Upper lobe of left lung (tissue), 6 donors: Measurements from ENCODE around the gene STK38. TPM values are rescaled to one million over a fixed set of nuclear protein-coding genes. Genes with fewer than 3 reads are reported as not detected.

Experiments used
- ATAC-seq, 2 donors: fragments of 200-7000 bp; cut with Tn5 transposase; one replicate each; pipeline ENCODE4 v1.9.1; 2022; ENCODE audit warnings: mild to moderate bottlenecking in 2 of 2, moderate library complexity in 2 of 2; ENCODE audit not compliant: low FRiP score in 2 of 2
- DNase-seq, 2 donors: peaks; one replicate each; pipeline ENCODE4 v3.0.0-alpha.2; 2019 to 2020
- H3K27ac ChIP-seq, 4 donors: fragments of 200-600 bp; sonication (generic); one replicate each; pipeline ENCODE4 v1.5.1; 2016 to 2019
- H3K27me3 ChIP-seq, 4 donors: fragments of 200-600 bp; sonication (generic); one replicate each; pipeline ENCODE4 v1.5.1; 2017 to 2019
- H3K36me3 ChIP-seq, 4 donors: fragments of 200-600 bp; sonication (generic); one replicate each; pipeline ENCODE4 v1.5.1; 2016 to 2019
- H3K4me1 ChIP-seq, 4 donors: fragments of 200-600 bp; sonication (generic); one replicate each; pipeline ENCODE4 v1.5.1; 2018 to 2019
- H3K4me3 ChIP-seq, 4 donors: fragments of 200-600 bp; sonication (generic); one replicate each; pipeline ENCODE4 v1.5.1; 2017 to 2019; ENCODE audit warnings: mild to moderate bottlenecking in 2 of 4, moderate library complexity in 1 of 4
- H3K9me3 ChIP-seq, 4 donors: fragments of 200-600 bp; sonication (generic); one replicate each; pipeline ENCODE4 v1.5.1; 2018 to 2019
- CTCF ChIP-seq, 6 experiments: fragments of 450-650 bp in 4 of 6; fragments of 200-600 bp in 2 of 6; sonication (generic) in 2 of 6; IDR thresholded peaks; one replicate each; pipeline ENCODE4 v1.5.1; 2016 to 2019; ENCODE audit warnings: antibody characterized with exemption in 6 of 6
- EP300 ChIP-seq, 4 donors: sonication (generic); formaldehyde crosslinking; IDR thresholded peaks; one replicate each; pipeline ENCODE4 v1.5.1; 2017; ENCODE audit warnings: antibody characterized with exemption in 4 of 4, control low read depth in 2 of 4
- POLR2A ChIP-seq, 4 donors: fragments of 450-650 bp; IDR thresholded peaks; one replicate each; pipeline ENCODE4 v1.5.1; 2016 to 2017; ENCODE audit warnings: antibody characterized with exemption in 4 of 4, mild to moderate bottlenecking in 2 of 4
- POLR2AphosphoS5 ChIP-seq, 2 donors: sonication (generic); formaldehyde crosslinking; IDR thresholded peaks; one replicate each; pipeline ENCODE4 v1.5.1; 2017; ENCODE audit warnings: antibody characterized with exemption in 2 of 2
- WGBS, 2 donors: methylation state at CpG; one replicate each; pipeline ENCODE4 v1.1.5; 2017 to 2018; 5-methylcytosine and 5-hydroxymethylcytosine counted together
- total RNA-seq, 6 donors: library from RNA; depleted of rRNA in 4 of 6; stranded (reverse); fragments of >200 nt in 4 of 6; gene quantifications; one replicate each; pipeline versions ENCODE4 v1.1.0 to v1.2.1, GENCODE V29; 2016 to 2021
- donor health status: DM: no; HTN: no; CAD: no; lungs with moderate emphysema.
- donor health status: DM: no; HTN: yes; CAD: no; lungs with severe emphysema.

The STK38 gene
- total RNA-seq, 6 donors from 2014 or later = 15.1 to 47.1 (median 30.4) TPM

- H3K4me3 ChIP-seq = no peak overlapping the region
- peaks cover 3 to 19% (median 11%) of the 10 kb centered on the region in 4 donors for H3K4me1 ChIP-seq
- DNase-seq (no peak), ATAC-seq (no peak)
- no peak for TF ChIP-seq CTCF (IDR thresholded peaks at IDR 0.05)
- TF ChIP-seq POLR2AphosphoS5 (IDR thresholded peaks at IDR 0.05) = no peak
- TF ChIP-seq EP300 (IDR thresholded peaks at IDR 0.05) = no peak
- TF ChIP-seq POLR2A (IDR thresholded peaks at IDR 0.05) = no peak
- H3K27me3 ChIP-seq = no peaks in the 10 kb centered on the region
- H3K36me3 ChIP-seq = no peaks in the 10 kb centered on the region
- H3K9me3 ChIP-seq = no peaks in the 10 kb centered on the region
- WGBS, 2 donors = 70 to 77% methylated on average over 1 of the region's 1 CpG
- H3K27ac ChIP-seq = no peak overlapping the region
Observed at GRCh38 chr6:36463676-36464075, 83.6 kb downstream of the STK38 start.

- WGBS, 2 donors = 49 to 52% methylated on average over 3 of the region's 3 CpGs
- Histone ChIP-seq H3K36me3 (no peaks in the 10 kb centered on the region), H3K9me3 (no peaks in the 10 kb centered on the region), H3K27me3 (no peaks in the 10 kb centered on the region), H3K4me3 (no peak overlapping the region), H3K4me1 (peaks cover 3 to 19% (median 11%) of the 10 kb centered on the region in 4 donors), H3K27ac (no peak overlapping the region)
- ATAC-seq = no peak
- no peak for TF ChIP-seq CTCF (IDR thresholded peaks at IDR 0.05)
- no peak for TF ChIP-seq EP300 (IDR thresholded peaks at IDR 0.05)
- TF ChIP-seq POLR2AphosphoS5 (IDR thresholded peaks at IDR 0.05) = no peak
- TF ChIP-seq POLR2A (IDR thresholded peaks at IDR 0.05) = no peak
- no peak for DNase-seq
Observed at GRCh38 chr6:36461646-36462045, 85.6 kb downstream of the STK38 start.

GRCh38 chr6:36460916-36461315, 86.4 kb downstream of the STK38 start:
- DNase-seq = no peak
- Histone ChIP-seq H3K9me3 (no peaks in the 10 kb centered on the region), H3K27ac (no peak overlapping the region), H3K4me1 (peaks cover 3 to 19% (median 11%) of the 10 kb centered on the region in 4 donors), H3K4me3 (no peak overlapping the region), H3K27me3 (no peaks in the 10 kb centered on the region), H3K36me3 (no peaks in the 10 kb centered on the region)
- ATAC-seq = no peak
- TF ChIP-seq EP300 (IDR thresholded peaks at IDR 0.05) = no peak
- TF ChIP-seq POLR2A (IDR thresholded peaks at IDR 0.05) = no peak
- no peak for TF ChIP-seq CTCF (IDR thresholded peaks at IDR 0.05)
- no peak for TF ChIP-seq POLR2AphosphoS5 (IDR thresholded peaks at IDR 0.05)

GRCh38 chr6:36459501-36459900, 87.8 kb downstream of the STK38 start:
- no peaks in the 10 kb centered on the region for H3K27me3 ChIP-seq
- DNase-seq = no peak
- H3K4me3 ChIP-seq = no peak overlapping the region

More at GRCh38 chr6:36459501-36459900, 87.8 kb downstream of the STK38 start:
- no peak overlapping the region for H3K27ac ChIP-seq
- no peaks in the 10 kb centered on the region for H3K9me3 ChIP-seq
- no peak for ATAC-seq
- TF ChIP-seq POLR2AphosphoS5 (IDR thresholded peaks at IDR 0.05) = no peak
- no peak for TF ChIP-seq POLR2A (IDR thresholded peaks at IDR 0.05)
- no peak for TF ChIP-seq CTCF (IDR thresholded peaks at IDR 0.05)
- no peaks in the 10 kb centered on the region for H3K36me3 ChIP-seq
- H3K4me1 ChIP-seq = peaks cover 4 to 26% (median 13%) of the 10 kb centered on the region in 4 donors
